CD4-positive, alpha-beta T cell treated with Interferon alpha-2 for 1 hour (primary cell): ENCODE results near the gene SOX9.

ENCODE experiments used
- DNase-seq, 2 donors: peaks; one replicate each; pipeline ENCODE4 v3.0.0-alpha.2; 2020 to 2022

The SOX9 gene

DNA sequence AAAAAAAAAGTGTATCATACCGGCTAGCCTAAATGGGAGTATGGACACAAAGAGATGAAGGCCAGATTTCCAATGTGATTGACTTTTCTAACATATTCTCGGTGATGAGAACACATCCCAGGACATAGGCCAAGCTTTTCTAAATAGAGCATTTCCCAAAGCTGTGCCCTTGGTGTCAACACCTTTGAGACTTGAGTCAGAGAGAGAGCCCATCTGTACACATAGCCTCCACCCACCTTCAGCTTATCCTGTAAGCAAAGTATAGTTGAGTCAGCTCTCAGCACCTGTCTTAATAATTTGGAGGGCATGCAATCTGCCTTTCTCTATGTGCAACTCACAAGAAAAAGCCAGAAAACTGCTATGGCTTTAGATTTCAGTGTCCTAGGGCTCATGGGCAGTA lies 42.7 kb downstream of the SOX9 start:
- no peak for DNase-seq

DNA sequence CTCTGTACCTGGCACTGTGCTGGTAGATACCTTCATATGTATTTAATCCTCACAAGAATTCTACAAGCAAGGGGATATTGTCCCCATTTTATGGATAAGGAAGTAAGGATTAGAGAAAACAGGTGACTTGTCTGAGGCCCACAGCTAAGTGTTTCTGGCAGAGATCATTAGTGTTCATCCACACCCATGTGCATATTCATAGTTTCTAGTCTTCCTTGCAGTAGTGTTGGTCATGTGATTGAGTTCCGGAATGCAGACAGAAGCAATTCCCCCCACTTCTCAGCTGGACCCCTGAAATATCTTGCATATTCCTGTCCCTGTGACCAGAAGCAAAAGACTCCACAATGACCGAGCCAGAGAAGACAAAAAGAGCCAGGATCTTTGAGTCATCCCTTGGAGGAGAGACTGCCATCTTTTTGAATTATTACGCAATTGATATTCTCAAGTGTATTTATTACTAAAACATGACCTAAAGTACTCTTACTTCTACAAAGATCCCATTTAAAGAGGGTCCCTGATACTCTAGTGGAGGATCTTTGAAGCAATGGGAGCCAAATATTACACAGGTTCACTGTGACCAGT lies 43.4 kb downstream of the SOX9 start:
- no peak for DNase-seq

DNA sequence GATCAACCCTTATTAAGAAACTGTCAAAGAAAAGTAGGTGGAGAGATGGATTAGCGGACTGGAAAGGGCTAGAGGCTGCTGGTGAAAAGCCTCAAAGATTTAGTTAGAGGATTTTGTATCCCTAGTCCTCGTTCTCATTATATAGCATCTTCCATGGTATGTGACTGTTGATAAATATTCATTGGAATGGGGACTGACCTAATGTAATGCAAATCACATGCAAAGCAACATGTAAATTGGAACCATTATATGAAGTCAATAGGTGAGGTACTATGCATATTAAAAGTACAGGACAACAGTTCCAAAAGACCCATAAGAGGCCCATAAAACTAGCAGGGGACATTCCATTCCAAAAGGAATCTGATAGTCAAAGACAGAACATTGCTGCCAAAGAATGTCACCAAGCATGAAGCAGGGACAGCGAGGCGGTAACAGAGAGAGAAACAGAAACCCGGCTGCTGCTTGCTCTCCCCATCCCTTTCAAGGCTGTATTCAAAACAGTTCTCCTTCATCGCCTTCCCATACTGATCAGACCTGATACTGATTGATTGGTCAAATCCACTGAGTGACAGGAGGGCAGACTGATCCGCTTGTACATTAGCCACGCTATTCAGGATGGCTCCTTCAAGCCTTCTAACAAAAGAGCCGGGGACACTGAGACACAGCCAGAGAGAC lies 44.5 kb downstream of the SOX9 start:
- no peak for DNase-seq

DNA sequence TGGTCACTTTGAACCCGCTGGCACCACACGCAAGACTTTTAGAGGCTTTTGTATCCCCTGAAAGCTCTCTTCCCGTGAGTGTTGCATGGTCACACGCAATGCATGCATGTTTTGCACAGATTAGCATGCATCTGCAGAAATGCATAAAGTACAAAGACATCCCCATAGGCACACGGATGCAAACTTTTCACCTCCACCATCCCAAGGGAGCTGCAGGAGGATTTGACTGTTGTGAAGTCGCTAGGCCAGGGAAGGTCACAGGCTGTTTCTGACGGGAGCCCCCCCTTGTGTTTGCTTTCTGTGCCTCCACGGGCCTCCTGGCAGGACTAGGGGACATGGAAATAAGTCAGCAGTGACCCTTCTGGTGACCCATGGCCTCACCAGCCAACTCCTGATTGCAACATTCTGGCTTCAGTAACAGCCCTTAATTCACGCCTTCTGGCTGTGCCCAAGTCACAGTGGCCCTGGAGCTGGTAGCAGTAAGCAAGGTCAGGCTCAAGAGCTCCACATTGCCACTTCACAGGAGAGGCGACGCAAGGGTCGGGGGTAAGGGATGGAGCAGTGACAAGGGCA lies 45.1 kb downstream of the SOX9 start:
- no peak for DNase-seq

DNA sequence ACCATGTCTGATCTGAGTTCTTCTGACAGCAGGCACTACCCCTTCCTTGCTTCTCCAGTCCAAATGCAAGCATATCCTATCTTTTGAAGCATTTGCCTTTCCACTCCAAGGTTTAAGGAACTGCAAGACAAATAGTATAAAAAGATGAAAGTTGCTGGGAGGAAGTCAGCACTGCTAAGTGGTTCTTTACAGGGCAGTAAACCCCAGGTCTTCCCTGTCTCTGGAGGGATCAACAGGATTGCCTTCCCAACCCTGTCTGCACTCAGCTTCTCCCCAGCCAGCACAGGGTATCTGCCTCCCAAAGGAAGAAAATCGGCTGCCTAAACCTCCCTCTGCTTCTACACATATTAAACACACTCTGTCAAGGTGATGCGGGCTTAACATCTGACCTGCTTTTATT lies 46.8 kb downstream of the SOX9 start:
- DNase-seq = no peak

DNA sequence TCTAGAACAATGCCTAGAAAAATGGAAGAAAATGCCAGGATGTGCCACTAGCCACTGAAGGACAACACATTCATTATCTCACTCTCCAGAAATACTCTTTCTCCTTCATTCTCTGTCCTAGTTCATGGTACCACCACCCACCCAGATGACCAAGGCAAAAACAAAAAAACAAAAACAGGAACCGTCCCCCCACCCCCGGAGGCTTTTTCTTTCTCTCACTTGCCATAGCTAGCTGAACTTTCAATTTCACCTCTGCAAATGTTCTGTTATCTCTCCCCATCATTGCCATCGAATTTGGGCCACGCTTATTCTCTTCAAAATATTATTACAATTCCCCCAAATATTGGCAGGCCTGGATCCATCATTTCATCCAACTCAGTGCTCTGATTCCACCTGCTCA lies 49.0 kb downstream of the SOX9 start:
- DNase-seq = no peak

DNA sequence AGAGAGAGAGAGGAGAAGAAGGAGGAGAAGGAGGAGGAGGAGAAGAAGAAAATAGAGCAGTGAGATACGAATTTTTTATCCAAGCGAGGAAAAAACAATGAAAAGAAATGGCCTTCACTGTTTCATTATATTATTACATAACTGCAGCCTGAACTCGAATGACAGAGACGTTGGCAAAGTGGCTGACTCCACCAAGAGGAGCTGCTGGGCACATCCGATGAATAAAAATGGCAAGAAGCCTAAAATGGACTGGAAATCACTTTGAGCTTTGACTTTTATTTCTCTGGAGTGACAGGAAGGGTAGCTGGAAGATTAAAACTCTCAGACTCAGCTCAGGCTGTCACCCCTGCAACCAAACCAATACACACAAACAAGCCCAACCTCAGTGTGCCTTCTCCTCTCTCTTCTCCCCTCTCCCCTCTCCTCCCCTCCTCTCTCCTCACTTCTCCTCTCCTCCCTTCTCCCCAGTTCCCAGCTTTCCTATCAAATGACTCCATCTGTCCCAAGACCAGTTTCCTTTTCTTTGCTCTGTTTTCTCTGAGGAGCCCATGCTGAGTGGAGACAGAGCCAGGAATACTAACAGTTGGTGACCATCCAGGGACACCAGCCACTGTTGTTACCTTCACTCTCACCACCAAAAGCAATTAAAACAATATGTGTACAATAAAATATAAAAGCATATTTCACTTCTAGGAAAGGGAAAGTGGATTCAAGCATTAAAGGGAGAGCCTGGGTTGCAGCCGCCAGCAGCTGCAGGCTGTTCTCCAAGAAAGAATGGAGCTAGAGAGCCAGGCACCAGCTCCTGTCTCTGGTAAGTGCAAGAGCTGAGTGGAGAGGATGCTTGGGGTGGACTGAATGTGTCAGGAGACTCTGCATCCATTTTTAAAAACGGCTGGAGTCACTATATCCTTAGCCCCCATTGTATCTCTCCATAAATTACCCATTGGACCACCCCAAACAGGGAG lies 51.2 kb downstream of the SOX9 start:
- DNase-seq = no peak

DNA sequence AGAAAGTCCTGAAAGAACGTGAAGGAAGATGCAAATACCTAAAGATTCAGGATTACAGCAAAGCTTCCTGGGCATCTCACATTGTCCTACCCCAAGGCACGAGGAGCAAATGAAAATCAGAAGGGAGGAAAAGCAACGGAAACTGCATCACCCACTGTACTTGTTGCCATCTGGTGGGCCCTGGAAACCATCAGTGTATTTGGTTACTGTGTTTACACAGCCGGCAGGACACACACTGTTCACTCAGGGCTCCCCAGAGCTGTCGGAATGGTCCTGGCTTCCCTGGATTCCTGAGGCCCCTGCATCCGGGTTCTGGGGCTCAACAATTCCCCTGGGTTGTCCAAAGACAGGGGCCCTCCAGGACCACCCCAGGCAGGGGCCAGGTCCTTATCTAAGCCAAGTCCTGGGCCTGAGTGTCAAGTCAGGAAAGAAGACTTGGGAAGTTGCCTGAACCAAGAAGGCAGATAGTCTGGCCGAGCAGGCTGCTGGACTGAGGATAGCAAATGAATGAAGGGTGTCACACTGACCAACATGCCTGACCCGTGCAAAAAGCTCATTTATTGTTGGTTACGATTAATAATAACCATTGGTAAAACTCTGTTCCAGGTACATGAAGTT lies 52.8 kb downstream of the SOX9 start:
- DNase-seq = no peak

DNA sequence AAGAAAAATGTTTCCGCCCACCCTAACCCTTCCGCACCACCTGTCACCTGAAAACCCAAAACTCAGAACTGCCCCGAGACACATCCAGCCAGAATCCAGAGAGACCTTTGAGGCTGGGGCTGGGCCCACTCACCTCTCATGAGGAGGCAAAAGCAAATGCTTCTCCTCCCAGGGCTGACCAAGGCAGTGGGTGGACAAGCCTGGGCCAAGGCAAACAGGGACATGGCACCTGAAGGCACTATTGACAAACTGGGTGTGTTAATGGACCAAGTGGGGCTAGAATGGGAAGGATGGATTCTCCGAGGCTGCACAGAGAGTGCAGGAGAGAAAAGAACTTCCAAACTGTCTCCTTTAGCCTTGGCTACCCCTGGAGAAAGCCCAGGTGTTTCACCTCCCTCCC lies 54.4 kb downstream of the SOX9 start:
- DNase-seq = no peak
